H9 (cell line): ENCODE data around the gene TBCC. TPM values are rescaled to one million over a fixed set of nuclear protein-coding genes. Genes with fewer than 3 reads are reported as not detected.

Experiments
- DNase-seq: peaks from one replicate; pipeline ENCODE4 v3.0.0-alpha.2; 2017
- H2AFZ ChIP-seq: one replicate; pipeline ENCODE4 v1.6.1; 2013; ENCODE audit warnings: mild to moderate bottlenecking, low read length, control low read depth, moderate library complexity
- H2AK5ac ChIP-seq: 2 replicates; pipeline ENCODE4 v1.6.1; 2013; ENCODE audit warnings: low read length, control low read depth, mixed read lengths; ENCODE audit not compliant: insufficient read length
- H2BK120ac ChIP-seq: one replicate; pipeline ENCODE4 v1.6.1; 2013; ENCODE audit warnings: low read depth, mild to moderate bottlenecking, low read length, control low read depth, inconsistent platforms; ENCODE audit not compliant: poor library complexity, severe bottlenecking
- H2BK12ac ChIP-seq: 2 replicates; pipeline ENCODE4 v1.6.1; 2013; ENCODE audit warnings: low read length, control low read depth, mixed read lengths, low read depth; ENCODE audit not compliant: insufficient read length
- H2BK15ac ChIP-seq: 2 replicates; pipeline ENCODE4 v1.6.1; 2013; ENCODE audit warnings: low read depth, low read length, control low read depth
- H2BK20ac ChIP-seq: one replicate; pipeline ENCODE4 v1.6.1; 2013; ENCODE audit warnings: low read depth, mild to moderate bottlenecking, low read length, control low read depth, inconsistent platforms; ENCODE audit not compliant: poor library complexity, severe bottlenecking
- H2BK5ac ChIP-seq: 2 replicates; pipeline ENCODE4 v1.6.1; 2013; ENCODE audit warnings: low read length, control low read depth, mixed read lengths; ENCODE audit not compliant: insufficient read length
- H3K14ac ChIP-seq: 2 replicates; pipeline ENCODE4 v1.6.1; 2013; ENCODE audit warnings: low read length, control low read depth; ENCODE audit not compliant: insufficient read depth
- H3K18ac ChIP-seq: 2 replicates; pipeline ENCODE4 v1.6.1; 2013; ENCODE audit warnings: low read depth, mild to moderate bottlenecking, mixed read lengths, low read length, control low read depth; ENCODE audit not compliant: insufficient read length
- H3K23ac ChIP-seq: 2 replicates; pipeline ENCODE4 v1.6.1; 2013; ENCODE audit warnings: low read length, control low read depth, mixed read lengths, low read depth; ENCODE audit not compliant: insufficient read length
- H3K23me2 ChIP-seq: 2 replicates; pipeline ENCODE4 v1.6.1; 2013; ENCODE audit warnings: low read depth, mild to moderate bottlenecking, mixed read lengths, low read length, control low read depth; ENCODE audit not compliant: insufficient read length, poor library complexity, severe bottlenecking
- H3K27ac ChIP-seq: 2 replicates; pipeline ENCODE4 v1.5.1; 2013; ENCODE audit warnings: low read length, control low read depth, mixed read lengths, low read depth; ENCODE audit not compliant: insufficient read length
- H3K27me3 ChIP-seq: 2 replicates; pipeline ENCODE4 v1.6.1; 2013; ENCODE audit warnings: low read length, control low read depth, inconsistent platforms; ENCODE audit not compliant: insufficient read depth
- H3K4ac ChIP-seq: 2 replicates; pipeline ENCODE4 v1.6.1; 2013; ENCODE audit warnings: low read depth, mild to moderate bottlenecking, control low read depth, inconsistent platforms, low read length, moderate library complexity
- H3K4me1 ChIP-seq: 2 replicates; pipeline ENCODE4 v1.6.1; 2013; ENCODE audit warnings: low read length, control low read depth, inconsistent platforms; ENCODE audit not compliant: insufficient read depth
- H3K4me2 ChIP-seq: 2 replicates; pipeline ENCODE4 v1.6.1; 2013; ENCODE audit warnings: low read length, control low read depth, mixed read lengths; ENCODE audit not compliant: insufficient read length, insufficient read depth
- H3K56ac ChIP-seq: 2 replicates; pipeline ENCODE4 v1.6.1; 2013; ENCODE audit warnings: low read depth, mild to moderate bottlenecking, mixed read lengths, low read length, control low read depth; ENCODE audit not compliant: insufficient read length
- H3K79me1 ChIP-seq: 2 replicates; pipeline ENCODE4 v1.6.1; 2013; ENCODE audit warnings: low read depth, mild to moderate bottlenecking, moderate library complexity, low read length, control low read depth, inconsistent platforms; ENCODE audit not compliant: insufficient read depth, poor library complexity, severe bottlenecking
- H3K79me2 ChIP-seq: 2 replicates; pipeline ENCODE4 v1.6.1; 2013; ENCODE audit warnings: low read length, control low read depth, inconsistent platforms; ENCODE audit not compliant: insufficient read depth
- H3K9ac ChIP-seq: 2 replicates; pipeline ENCODE4 v1.6.1; 2013; ENCODE audit warnings: low read length, control low read depth, mixed read lengths; ENCODE audit not compliant: insufficient read length; ENCODE audit errors: extremely low read depth
- H3K9me3 ChIP-seq: one replicate; pipeline ENCODE4 v1.6.1; 2013; ENCODE audit warnings: low read depth, low read length, inconsistent platforms; ENCODE audit not compliant: control insufficient read depth
- H3T11ph ChIP-seq: one replicate; pipeline ENCODE4 v1.6.1; 2013; ENCODE audit warnings: mild to moderate bottlenecking, low read length, control low read depth, inconsistent platforms
- H4K20me1 ChIP-seq: one replicate; pipeline ENCODE4 v1.6.1; 2013; ENCODE audit not compliant: control insufficient read depth, insufficient read length, insufficient read depth
- H4K5ac ChIP-seq: 2 replicates; pipeline ENCODE4 v1.6.1; 2013; ENCODE audit warnings: low read depth, mild to moderate bottlenecking, mixed read lengths, low read length, control low read depth; ENCODE audit not compliant: insufficient read length
- H4K8ac ChIP-seq: replicated peaks from 2 replicates; pipeline ENCODE4 v1.6.1; 2013; ENCODE audit warnings: low read length, control low read depth, mixed read lengths, low read depth; ENCODE audit not compliant: insufficient read length
- H4K91ac ChIP-seq: 2 replicates; pipeline ENCODE4 v1.6.1; 2013; ENCODE audit warnings: low read depth, mild to moderate bottlenecking, moderate library complexity, mixed read lengths, low read length, control low read depth; ENCODE audit not compliant: insufficient read length
- H3K27ac Mint-ChIP-seq, 3 experiments: 2 replicates in 2 of 3; 3 replicates in 1 of 3; pipeline ENCODE4 v1.8.0; 2020 to 2021; ENCODE audit warnings: mixed read lengths in 3 of 3, mild to moderate bottlenecking in 1 of 3, moderate library complexity in 1 of 3
- H3K27me3 Mint-ChIP-seq: 2 replicates; pipeline ENCODE4 v1.8.0; 2021; ENCODE audit warnings: low read depth, mild to moderate bottlenecking, moderate library complexity, mixed read lengths
- H3K36me3 Mint-ChIP-seq, 3 experiments: 2 replicates in 2 of 3; 3 replicates in 1 of 3; pipeline ENCODE4 v1.8.0; 2020 to 2021; ENCODE audit warnings: low read depth in 3 of 3, mixed read lengths in 3 of 3; ENCODE audit not compliant: insufficient read depth in 1 of 3
- H3K4me1 Mint-ChIP-seq, 2 experiments: 2 replicates each; pipeline ENCODE4 v1.8.0; 2020; ENCODE audit warnings: mixed read lengths in 2 of 2
- H3K4me3 Mint-ChIP-seq, 2 experiments: 2 replicates in 1 of 2; 3 replicates in 1 of 2; pipeline ENCODE4 v1.8.0; 2020 to 2021; ENCODE audit warnings: mild to moderate bottlenecking in 2 of 2, mixed read lengths in 2 of 2, moderate library complexity in 1 of 2
- H3K9me3 Mint-ChIP-seq, 2 experiments: 2 replicates in 1 of 2; 3 replicates in 1 of 2; pipeline ENCODE4 v1.8.0; 2020; ENCODE audit warnings: mild to moderate bottlenecking in 2 of 2, mixed read lengths in 2 of 2, moderate library complexity in 1 of 2
- WGBS: extraction: QIAGEN DNeasy Blood & Tissue Kit; methylation state at CpG from one replicate; pipeline ENCODE4 v1.1.7; 2013; ENCODE audit warnings: missing lambda C conversion rate, low lambda C conversion rate, mixed read lengths; ENCODE audit not compliant: insufficient read length; ENCODE audit errors: extremely low coverage; 5-methylcytosine and 5-hydroxymethylcytosine counted together
- total RNA-seq: library from RNA; stranded (reverse); gene quantifications from 2 replicates; pipeline ENCODE4 v1.2.1, GENCODE V29; 2021
- TF ChIP-seq, protein P1 (sequence below): fragments of 200-600 bp; sonication (generic); conservative IDR thresholded peaks from 3 replicates; pipeline ENCODE4 v1.8.0; 2021; ENCODE audit warnings: antibody characterized with exemption, mild to moderate bottlenecking

The TBCC gene
- total RNA-seq, 1 experiment from 2014 or later: 25.6 TPM

DNA sequence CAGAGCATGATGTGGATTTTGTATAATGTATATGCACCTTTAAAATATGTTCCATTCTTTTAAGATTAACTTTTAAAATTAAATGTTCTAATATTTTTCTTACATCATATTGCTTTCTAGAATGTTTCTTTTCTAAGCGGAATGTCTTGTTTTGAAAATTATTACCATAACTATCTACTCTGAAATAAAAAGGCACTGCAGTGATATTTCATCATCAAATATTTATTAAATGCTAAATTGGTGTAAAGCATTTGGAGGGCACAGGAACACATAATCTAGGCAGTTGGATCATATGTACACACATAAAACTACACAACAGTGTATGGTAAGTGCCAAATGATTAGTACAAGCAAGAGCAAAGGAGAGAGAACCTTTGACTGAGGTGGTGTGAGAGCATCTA lies 49.7 kb upstream of the TBCC start:
- Histone ChIP-seq H3K79me1 (no peaks in the 10 kb centered on the region), H3K9me3 (no peaks in the 10 kb centered on the region), H3K14ac (no peak overlapping the region), H2BK5ac (no peak overlapping the region), H4K8ac (no peak overlapping the region), H3K79me2 (0 out of 2 replicates have a peak, but pooled peaks cover 2% of the 10 kb centered on the region), H2AK5ac (no peak overlapping the region), H3K4me1 (no peaks in the 10 kb centered on the region; the same call in 1 of the 2 replicates), H4K91ac (no peak overlapping the region), H2AFZ (no peak overlapping the region), H3K27me3 (no peaks in the 10 kb centered on the region), H3K4me2 (no peak overlapping the region), H3K4ac (no peak overlapping the region), H3K18ac (no peak overlapping the region), H2BK20ac (no peak overlapping the region), H3K23ac (no peak overlapping the region), H2BK12ac (no peak overlapping the region), H4K20me1 (no peaks in the 10 kb centered on the region), H2BK120ac (no peak overlapping the region), H3K27ac (no peak overlapping the region), H3K23me2 (no peaks in the 10 kb centered on the region), H3K9ac (no peak overlapping the region), H4K5ac (no peak overlapping the region), H3K56ac (no peak overlapping the region), H3T11ph (no peak overlapping the region), H2BK15ac (no peak overlapping the region)
- Mint-ChIP-seq H3K36me3 (no peaks in the 10 kb centered on the region), H3K4me3 (no peak overlapping the region), H3K27me3 (no peaks in the 10 kb centered on the region), H3K9me3 (no peaks in the 10 kb centered on the region), H3K4me1 (peaks cover 11 to 17% of the 10 kb centered on the region in 2 experiments), H3K27ac (no peak overlapping the region)
- no CpG with 5 or more reads among the region's 1 CpG for WGBS
- DNase-seq: no peak
- TF ChIP-seq, protein P1, sequence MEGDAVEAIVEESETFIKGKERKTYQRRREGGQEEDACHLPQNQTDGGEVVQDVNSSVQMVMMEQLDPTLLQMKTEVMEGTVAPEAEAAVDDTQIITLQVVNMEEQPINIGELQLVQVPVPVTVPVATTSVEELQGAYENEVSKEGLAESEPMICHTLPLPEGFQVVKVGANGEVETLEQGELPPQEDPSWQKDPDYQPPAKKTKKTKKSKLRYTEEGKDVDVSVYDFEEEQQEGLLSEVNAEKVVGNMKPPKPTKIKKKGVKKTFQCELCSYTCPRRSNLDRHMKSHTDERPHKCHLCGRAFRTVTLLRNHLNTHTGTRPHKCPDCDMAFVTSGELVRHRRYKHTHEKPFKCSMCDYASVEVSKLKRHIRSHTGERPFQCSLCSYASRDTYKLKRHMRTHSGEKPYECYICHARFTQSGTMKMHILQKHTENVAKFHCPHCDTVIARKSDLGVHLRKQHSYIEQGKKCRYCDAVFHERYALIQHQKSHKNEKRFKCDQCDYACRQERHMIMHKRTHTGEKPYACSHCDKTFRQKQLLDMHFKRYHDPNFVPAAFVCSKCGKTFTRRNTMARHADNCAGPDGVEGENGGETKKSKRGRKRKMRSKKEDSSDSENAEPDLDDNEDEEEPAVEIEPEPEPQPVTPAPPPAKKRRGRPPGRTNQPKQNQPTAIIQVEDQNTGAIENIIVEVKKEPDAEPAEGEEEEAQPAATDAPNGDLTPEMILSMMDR: no peak
